ENCODE results near the gene ELMO1. TPM values are rescaled to one million over a fixed set of nuclear protein-coding genes. Genes with fewer than 3 reads are reported as not detected.

ELMO1 gene
- total RNA-seq, 2 experiments from 2014 or later, result 72.8 to 75.3 TPM

DNA sequence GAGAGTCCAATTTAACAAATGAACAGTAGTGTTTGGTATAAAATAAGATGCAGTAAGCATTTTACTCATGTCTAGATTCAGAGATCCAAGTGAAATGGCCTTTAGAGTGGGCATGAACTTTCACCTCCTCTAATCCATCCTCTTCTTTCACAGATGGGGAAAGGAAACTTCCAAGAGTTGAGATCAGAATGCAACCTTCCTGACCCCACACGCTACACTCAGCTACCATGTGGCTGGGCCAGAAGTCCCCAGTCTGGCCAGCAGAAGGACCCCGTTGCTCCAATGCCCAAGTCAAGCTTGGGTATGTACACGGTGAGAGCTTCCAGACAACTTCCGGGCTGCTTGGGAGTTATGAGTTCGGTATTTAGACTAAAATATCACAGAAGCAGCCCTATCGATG lies 228.0 kb downstream of the ELMO1 start:
- POLR2A ChIA-PET, result no interaction called here
- Mint-ChIP-seq H3K9me3 (no peaks in the 10 kb centered on the region), H3K27me3 (no peaks in the 10 kb centered on the region), H3K4me1 (ENCODE audit: low read depth) (no peaks in the 10 kb centered on the region), H3K27ac (no peak overlapping the region), H3K4me3 (no peak overlapping the region), H3K36me3 (ENCODE audit: low read depth) (peaks cover 22% of the 10 kb centered on the region)
- ATAC-seq (no peak), DNase-seq (no peak)
- CTCF ChIA-PET, result no interaction called here
- intact Hi-C loops (cut with micrococcal nuclease), result no loop called here
- no peak for TF ChIP-seq CTCF (IDR thresholded peaks at IDR 0.05)

DNA sequence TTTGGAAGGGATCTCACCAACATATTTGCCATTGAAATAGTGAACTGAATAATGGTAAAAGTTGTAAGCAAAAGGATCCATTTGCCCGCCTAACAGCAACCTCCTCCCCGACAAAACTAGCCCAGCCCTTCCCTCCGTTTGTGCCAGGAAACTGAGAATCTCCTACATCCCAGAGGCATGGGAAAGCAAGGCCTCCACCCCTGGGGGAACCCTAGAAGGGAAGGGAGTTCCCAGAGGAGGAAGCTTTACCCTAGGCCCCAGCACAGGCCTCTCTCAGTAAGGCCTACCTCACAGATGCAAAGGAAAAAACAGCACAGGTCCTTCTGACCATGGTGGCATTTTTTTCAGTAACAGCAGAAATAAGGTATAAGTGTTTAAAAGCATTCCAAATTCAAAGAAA lies 229.7 kb downstream of the ELMO1 start:
- Mint-ChIP-seq H3K9me3 (no peaks in the 10 kb centered on the region), H3K4me3 (no peak overlapping the region), H3K4me1 (ENCODE audit: low read depth) (no peaks in the 10 kb centered on the region), H3K27ac (no peak overlapping the region), H3K27me3 (no peaks in the 10 kb centered on the region), H3K36me3 (ENCODE audit: low read depth) (peaks cover 18% of the 10 kb centered on the region)
- intact Hi-C loops (cut with micrococcal nuclease), result no loop called here
- CTCF ChIA-PET, result no interaction called here
- no peak for TF ChIP-seq CTCF (IDR thresholded peaks at IDR 0.05)
- DNase-seq (no peak), ATAC-seq (no peak)
- POLR2A ChIA-PET, result no interaction called here

GRCh38 chr7:37216923-37217322 lies 231.7 kb downstream of the ELMO1 start:
- Mint-ChIP-seq H3K4me3 (no peak overlapping the region), H3K36me3 (ENCODE audit: low read depth) (peaks cover 15% of the 10 kb centered on the region), H3K9me3 (no peaks in the 10 kb centered on the region), H3K27me3 (no peaks in the 10 kb centered on the region), H3K27ac (no peak overlapping the region), H3K4me1 (ENCODE audit: low read depth) (peaks cover 2% of the 10 kb centered on the region)
- ChIA-PET POLR2A (no interaction called here), CTCF (interaction anchor here (1.2 kb wide), 1 partner anchor 8 kb away, joined by 3 read pairs; no protein-coding TSS in a partner anchor)
- intact Hi-C loops (cut with micrococcal nuclease), result no loop called here
- TF ChIP-seq CTCF (IDR thresholded peaks at IDR 0.05), result no peak
- ATAC-seq (no peak), DNase-seq (no peak)

DNA sequence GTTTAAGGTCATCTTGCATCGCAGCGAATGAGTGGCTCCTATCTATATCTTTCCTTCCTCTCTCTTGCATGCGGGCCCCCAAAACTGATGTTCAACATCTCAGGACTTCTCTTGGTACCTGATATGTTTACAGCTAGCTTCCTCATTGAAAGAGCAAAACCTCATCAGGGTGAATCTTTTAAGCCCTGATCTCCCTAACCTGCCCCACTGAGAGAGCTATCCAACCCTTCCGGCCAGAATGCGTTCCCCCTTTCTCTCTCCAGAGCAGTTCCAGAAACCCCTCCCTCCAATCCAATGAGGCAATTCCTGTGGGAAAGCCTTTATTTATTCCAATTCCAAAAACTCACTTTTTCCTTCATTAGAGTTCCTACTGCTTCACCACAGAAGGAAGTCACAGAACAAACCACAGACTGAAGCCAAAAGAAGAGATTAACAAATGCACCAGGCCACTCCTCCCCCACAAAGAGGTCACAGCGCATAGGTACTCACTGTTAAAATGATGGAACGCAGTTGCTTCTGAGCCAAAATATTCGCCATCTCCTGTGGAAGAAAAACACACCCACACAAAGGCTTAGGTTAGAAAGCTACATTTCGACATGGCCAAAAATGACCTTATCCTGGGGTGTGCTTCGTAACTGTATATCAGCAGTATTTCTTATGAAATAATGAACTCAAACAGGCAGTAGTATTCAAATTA lies 232.4 kb downstream of the ELMO1 start:
- DNase-seq (no peak), ATAC-seq (no peak)
- H3K4me3 Mint-ChIP-seq, result no peak overlapping the region
- ChIA-PET POLR2A (no interaction called here), CTCF (interaction anchor here (0.6 kb wide), 1 partner anchor 14 kb away, joined by 3 read pairs; no protein-coding TSS in a partner anchor)
- H3K27me3 Mint-ChIP-seq, result no peaks in the 10 kb centered on the region
- peaks cover 15% of the 10 kb centered on the region for H3K36me3 Mint-ChIP-seq (ENCODE audit: low read depth)
- intact Hi-C loops (cut with micrococcal nuclease), result no loop called here
- peaks cover 2% of the 10 kb centered on the region for H3K4me1 Mint-ChIP-seq (ENCODE audit: low read depth)
- TF ChIP-seq CTCF (IDR thresholded peaks at IDR 0.05), result no peak
- no peaks in the 10 kb centered on the region for H3K9me3 Mint-ChIP-seq
- H3K27ac Mint-ChIP-seq, result no peak overlapping the region

DNA sequence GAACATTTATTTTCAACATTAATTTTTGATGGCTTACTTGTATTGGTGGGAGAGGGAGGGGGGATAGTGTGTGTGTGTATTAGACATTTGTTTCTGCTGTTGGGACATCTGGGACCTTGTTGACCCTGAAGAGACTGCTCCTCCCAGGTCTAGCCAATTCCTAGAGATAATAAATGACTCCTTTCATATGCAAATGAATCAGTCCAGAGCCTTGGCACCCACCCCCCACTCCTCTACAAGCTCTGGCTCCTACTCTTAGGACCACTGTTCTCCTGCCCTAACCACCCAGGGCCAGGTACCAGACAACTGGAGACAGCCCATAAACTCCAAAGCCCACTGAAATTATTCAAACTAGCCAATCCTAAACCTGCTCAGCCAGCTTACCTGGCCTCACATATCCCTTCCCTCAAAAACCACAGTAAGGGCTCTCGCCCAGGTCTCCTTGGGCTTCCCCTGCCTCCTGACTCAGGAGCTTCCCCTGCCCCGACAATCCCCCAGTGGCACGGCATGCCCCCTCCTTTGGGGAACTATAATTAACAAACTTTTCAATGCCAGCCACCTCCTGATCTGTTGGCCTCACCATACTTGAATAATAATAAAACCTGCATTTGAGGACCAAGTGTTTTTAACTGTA lies 233.3 kb downstream of the ELMO1 start:
- Mint-ChIP-seq H3K4me1 (ENCODE audit: low read depth) (peaks cover 2% of the 10 kb centered on the region), H3K9me3 (no peaks in the 10 kb centered on the region), H3K27me3 (no peaks in the 10 kb centered on the region), H3K27ac (no peak overlapping the region), H3K36me3 (ENCODE audit: low read depth) (peaks cover 13% of the 10 kb centered on the region), H3K4me3 (no peak overlapping the region)
- TF ChIP-seq CTCF (IDR thresholded peaks at IDR 0.05), result no peak
- DNase-seq, result no peak
- ATAC-seq, result no peak
- POLR2A ChIA-PET, result no interaction called here
- intact Hi-C loops (cut with micrococcal nuclease), result no loop called here
- CTCF ChIA-PET, result no interaction called here
